ENCODE data around the gene MYO1E.
"Not testable (repeated sequence)": the region's sequence is repeated elsewhere in the genome, so short reads cannot be mapped to it uniquely, and the experiment has no call there.

MYO1E gene

GRCh38 chr15:59347915-59348314, 24.8 kb downstream of the MYO1E start:
- no peak for DNase-seq

GRCh38 chr15:59346951-59347350, 25.7 kb downstream of the MYO1E start:
- DNase-seq: no peak

GRCh38 chr15:59345326-59345725, 27.3 kb downstream of the MYO1E start:
- no peak for DNase-seq

GRCh38 chr15:59344311-59344710, 28.4 kb downstream of the MYO1E start:
- no peak for DNase-seq

GRCh38 chr15:59340325-59340724, 32.3 kb downstream of the MYO1E start:
- no peak for DNase-seq

DNA sequence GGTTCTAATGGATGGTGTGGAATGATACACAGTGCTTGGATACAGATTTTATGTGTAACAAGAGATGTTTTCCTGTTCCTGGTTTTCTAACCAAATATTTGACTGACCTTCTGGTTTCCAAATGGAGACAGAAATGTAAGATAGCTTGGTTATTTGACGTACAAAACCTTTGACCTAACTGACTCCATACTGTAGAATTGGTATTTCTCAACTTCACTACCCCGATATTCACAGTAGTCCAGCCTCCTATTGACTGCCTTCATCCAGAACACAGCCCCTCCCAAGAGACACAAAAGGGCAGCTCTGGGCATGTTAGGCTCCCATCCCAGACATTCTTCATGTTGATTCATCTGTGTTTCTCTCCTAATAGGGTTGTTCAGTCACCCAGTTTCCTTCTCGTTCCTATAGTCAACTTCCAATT, 33.4 kb downstream of the MYO1E start:
- DNase-seq: no peak

DNA sequence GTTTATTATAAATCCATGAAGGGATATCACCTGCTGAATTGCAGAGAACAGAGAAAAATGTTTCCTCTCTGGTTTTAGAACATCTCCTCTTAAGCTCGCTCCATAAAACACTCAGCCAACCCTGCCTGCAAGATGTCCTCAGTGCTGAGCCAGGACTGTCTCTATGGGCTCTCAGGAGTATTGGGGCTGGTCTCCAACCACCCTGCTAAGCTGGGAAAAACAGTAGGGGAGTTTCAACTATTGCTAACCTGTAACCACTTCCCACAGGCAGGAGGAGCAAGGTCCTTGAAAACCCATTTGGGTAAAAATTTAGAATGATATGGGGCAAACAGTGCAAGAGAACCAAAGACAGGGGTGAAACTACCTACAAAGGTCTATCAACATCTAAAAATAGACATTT, 34.3 kb downstream of the MYO1E start:
- no peak for DNase-seq

DNA sequence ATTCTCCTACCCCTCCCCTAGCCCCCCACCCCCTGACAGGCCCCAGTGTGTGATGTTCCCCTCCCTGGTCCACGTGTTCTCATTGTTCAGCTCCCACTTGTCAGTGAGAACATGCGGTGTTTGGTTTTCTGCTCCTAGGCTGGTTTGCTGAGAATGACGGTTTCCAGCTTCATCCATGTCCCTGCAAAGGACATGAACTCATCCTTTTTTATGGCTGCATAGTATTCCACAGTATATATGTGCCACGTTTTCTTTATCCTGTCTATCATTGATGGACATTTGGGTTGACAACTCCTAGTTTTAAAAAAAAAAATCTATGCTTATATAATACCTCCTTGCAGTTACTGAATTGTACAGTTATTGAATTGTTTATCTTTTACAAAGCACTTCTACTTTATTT, 35.9 kb downstream of the MYO1E start:
- DNase-seq: not testable (repeated sequence)

DNA sequence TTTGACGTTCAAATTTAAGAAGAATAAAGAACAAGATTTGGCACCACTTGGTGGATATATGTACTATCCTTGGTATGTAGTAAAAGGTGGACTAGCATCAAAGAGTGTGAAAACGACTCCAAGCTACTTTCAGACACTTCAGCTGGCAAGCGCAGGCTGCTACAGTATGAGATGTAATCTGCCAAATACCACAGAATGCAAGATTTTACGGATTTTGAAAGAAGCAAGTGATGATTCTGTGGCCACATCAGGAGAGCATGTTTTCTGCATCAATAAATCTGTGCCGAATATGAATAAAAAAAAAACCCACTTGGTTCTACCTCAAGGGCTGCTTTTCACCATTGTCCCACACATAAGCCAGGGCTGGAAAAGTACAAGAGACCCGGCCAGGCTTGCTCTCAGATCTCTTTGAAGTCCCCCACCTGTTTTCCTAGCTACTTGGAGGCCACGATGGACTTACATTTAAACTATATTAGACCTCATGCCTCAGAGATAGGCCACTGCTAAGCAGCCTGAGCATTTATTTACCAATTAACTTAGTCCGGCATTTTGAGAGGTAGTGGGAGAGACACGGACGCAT, 37.4 kb downstream of the MYO1E start:
- no peak for DNase-seq

DNA sequence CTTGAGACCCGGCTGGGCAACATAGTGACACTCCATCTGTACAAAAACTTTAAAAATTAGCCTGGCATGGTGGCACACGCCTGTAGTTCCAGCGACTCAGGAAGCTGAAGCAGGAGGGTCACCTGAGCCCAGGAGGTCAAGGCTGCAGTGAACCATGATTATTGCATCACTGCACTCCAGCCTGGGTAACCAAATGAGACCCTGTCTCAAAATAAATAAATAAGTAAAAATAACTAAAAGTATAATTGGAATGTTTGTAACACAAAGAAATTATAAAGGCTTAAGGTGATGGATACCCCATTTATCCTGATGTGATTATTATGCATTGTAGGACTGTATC, 38.6 kb downstream of the MYO1E start:
- no peak for DNase-seq

DNA sequence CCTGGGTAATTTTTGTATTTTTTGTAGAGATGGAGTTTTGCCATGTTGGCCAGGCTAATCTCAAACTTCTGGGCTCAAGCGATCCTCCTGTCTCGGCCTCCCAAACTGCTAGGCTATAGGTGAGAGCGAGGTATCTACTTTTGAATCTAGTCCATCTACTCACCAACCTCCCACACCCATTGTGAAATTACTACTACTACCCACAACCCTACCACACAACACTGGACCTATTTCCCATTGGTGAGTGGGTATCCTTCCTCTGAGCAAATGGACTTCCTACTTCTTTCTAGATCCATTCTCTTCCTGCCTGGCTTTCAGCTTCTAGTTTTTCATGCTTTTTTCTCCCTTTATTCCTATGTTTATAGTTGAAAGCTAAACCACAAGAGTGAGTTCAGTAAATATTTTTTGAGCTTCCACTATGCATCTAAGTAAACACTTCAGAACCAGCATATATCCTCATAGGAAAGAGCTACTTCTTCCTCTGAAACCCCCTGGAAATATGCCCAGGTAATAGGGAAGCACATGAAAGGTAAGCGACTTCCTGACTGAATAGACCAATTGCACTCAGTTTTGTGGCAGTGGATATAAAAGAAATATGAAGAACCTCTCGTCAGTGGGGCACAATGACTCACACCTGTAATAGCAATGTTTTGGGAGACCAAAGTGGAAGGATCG, 39.1 kb downstream of the MYO1E start:
- DNase-seq: no peak

DNA sequence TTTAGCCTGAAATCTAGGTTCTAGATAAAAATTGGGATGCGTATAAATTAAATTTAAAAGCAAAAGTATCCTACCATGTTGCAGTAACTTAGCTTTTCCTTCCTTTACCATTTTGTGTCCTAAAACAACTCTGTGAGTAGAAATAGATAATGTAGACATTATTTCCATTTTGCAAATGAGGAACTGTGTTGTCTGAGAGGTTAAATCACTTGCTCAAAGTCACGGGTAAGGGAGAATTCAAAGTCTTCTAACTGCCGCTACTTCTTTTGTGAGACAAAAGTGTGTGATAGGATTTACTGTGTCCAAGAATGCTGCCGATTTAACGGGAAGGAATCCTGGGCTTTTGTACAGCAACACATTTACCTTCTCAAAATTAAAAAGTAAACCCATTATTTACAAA, 40.7 kb downstream of the MYO1E start:
- no peak for DNase-seq

GRCh38 chr15:59330649-59331048, 42.0 kb downstream of the MYO1E start:
- no peak for DNase-seq

- DNase-seq: no peak
These were observed 42.9 kb downstream of the MYO1E start for GRCh38 chr15:59329570-59330350.

DNA sequence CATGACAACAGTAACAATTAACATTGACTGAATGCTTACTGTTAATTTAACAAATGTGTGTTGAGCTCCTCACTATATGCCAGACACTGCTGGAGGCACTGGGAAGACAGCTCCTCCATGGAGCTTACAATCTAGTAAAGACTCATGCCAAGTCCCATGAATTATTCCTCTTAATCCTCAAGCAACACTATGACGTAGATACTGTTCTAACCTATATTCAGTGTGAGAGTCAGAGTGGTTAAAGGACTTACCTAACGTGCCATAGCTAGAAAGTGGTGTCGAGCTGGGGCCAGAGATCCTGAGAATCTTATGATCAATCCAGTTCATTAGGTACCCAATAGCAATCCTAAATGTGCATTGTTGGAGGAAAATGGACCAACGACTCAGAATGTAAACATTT, 43.6 kb downstream of the MYO1E start:
- DNase-seq: no peak

DNA sequence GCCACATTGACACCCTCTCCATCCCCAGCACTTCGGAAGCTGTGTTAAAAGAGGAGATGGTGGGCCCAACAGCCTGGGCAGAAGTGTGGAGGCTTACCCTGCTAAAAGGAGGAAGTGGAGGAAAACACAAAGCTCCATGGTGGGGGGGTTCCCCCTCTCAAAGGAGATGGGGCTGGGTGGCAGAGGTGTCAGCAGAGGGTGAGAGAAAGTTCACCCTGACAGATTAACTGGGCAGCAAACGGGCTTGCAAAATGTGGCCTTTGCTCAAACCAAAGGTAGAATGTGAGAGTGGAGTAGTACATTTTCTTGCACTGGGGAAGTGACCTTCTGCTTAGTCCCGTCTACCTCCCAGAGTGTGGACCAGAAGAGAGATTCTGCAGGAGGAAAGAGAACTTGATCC, 44.7 kb downstream of the MYO1E start:
- no peak for DNase-seq

GRCh38 chr15:59326856-59327255, 45.8 kb downstream of the MYO1E start:
- no peak for DNase-seq

DNA sequence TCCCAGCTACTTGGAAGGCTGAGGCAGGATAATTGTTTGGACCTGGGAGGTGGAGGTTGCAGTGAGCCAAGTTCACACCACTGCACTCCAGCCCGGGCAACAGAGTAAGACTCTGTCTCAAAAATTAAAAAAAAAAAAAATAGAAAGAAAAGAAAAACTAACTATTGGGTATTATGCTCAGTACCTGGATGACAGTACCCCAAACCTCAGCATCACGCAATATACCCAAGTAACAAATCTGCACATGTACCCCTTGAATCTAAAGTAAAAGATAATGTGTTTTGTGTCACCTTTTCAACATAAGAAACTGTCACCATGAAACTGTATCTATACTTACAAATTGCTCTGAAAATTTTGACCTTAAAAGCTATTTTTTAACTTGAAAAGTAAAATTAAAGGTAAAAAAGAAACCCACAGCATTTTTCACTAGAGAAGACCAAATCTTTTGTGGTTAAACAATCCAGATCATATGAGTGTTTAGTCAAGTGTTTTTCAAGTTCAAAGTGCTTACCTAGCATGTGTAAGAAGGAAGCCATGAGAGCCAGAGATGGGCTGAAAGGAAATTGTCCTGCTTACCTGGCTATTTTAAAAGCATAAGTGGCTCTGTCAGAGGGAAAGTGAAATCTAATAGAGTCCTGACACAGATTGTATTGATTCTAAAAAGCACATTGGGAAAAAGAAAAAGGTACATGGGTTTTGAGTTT, 50.5 kb downstream of the MYO1E start:
- no peak for DNase-seq

DNA sequence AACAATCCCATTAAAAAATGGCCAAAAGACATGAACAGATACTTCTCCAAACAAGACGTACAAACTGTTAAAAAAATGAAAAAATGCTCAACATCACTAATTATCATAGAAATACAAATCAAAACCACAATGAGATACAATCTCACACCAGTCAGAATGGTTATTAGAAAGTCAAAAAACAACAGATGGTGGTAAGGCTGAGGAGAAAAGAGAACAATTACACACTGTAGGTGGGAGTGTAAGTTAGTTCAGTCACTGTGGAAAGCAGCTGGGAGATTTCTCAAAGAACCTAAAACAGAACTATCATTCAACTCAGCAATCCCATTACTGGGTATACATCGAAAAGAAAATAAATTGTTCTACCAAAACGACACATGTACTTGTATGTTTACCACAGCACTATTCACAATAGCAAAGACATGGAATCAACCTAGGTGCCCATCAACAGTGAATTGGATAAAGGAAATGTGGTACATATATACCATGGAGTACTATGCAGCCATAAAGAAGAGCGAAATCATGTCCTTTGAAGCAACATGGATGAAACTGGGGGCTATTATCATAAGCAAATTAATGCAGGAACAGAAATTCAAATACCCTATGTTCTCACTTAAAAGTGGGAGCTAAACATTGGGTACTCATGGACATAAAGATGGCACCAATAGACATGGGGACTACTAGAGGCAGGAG, 51.5 kb downstream of the MYO1E start:
- no peak for DNase-seq

- no peak for DNase-seq
These were observed 55.5 kb downstream of the MYO1E start for GRCh38 chr15:59317211-59317610.

- DNase-seq: no peak
These were observed 56.7 kb downstream of the MYO1E start for GRCh38 chr15:59315914-59316451.

- DNase-seq: no peak
These were observed 58.9 kb downstream of the MYO1E start for GRCh38 chr15:59313641-59314332.
